Hepatocyte (in vitro differentiated cells): ENCODE data around the gene POLQ. TPM values are rescaled to one million over a fixed set of nuclear protein-coding genes. Genes with fewer than 3 reads are reported as not detected.
A peak's percentile ranks its signal among the peaks of the same experiment; 100 is the strongest.

Experiments used
- DNase-seq: peaks from one replicate; pipeline ENCODE4 v3.0.0-alpha.2; 2016; ENCODE audit warnings: low spot score
- H2AFZ ChIP-seq: fragments of 200-600 bp; sonication (generic); 2 replicates; pipeline ENCODE4 v1.6.0; 2016; ENCODE audit warnings: antibody characterized with exemption, mild to moderate bottlenecking
- H3K27ac ChIP-seq: fragments of 200-600 bp; sonication (generic); 2 replicates; pipeline ENCODE4 v1.5.1; 2016; ENCODE audit warnings: mild to moderate bottlenecking
- H3K27me3 ChIP-seq: fragments of 200-600 bp; sonication (generic); 2 replicates; pipeline ENCODE4 v1.6.1; 2016
- H3K36me3 ChIP-seq: fragments of 200-600 bp; sonication (generic); replicated peaks from 2 replicates; pipeline ENCODE4 v1.5.1; 2016; ENCODE audit warnings: low read depth; ENCODE audit not compliant: insufficient read depth
- H3K4me1 ChIP-seq: fragments of 200-600 bp; sonication (generic); 2 replicates; pipeline ENCODE4 v1.5.1; 2016; ENCODE audit warnings: mild to moderate bottlenecking, moderate library complexity; ENCODE audit not compliant: insufficient read depth
- H3K4me2 ChIP-seq: fragments of 200-600 bp; sonication (generic); 2 replicates; pipeline ENCODE4 v1.6.0; 2016
- H3K4me3 ChIP-seq: fragments of 200-600 bp; sonication (generic); 2 replicates; pipeline ENCODE4 v1.5.1; 2016; ENCODE audit warnings: mild to moderate bottlenecking
- H3K79me2 ChIP-seq: fragments of 200-600 bp; sonication (generic); 2 replicates; pipeline ENCODE4 v1.6.0; 2017; ENCODE audit warnings: mild to moderate bottlenecking
- H3K9me2 ChIP-seq: fragments of 200-600 bp; sonication (generic); replicated peaks from 2 replicates; pipeline ENCODE4 v1.6.0; 2017; ENCODE audit warnings: mild to moderate bottlenecking; ENCODE audit not compliant: insufficient read depth
- H3K9me3 ChIP-seq: fragments of 200-600 bp; sonication (generic); 2 replicates; pipeline ENCODE4 v1.5.1; 2016; ENCODE audit warnings: low read depth, mild to moderate bottlenecking
- H4K20me1 ChIP-seq: fragments of 200-600 bp; sonication (generic); 2 replicates; pipeline ENCODE4 v1.6.0; 2016; ENCODE audit warnings: mild to moderate bottlenecking; ENCODE audit not compliant: insufficient read depth, poor library complexity, severe bottlenecking
- CTCF ChIP-seq: fragments of 200-600 bp; sonication (generic); IDR thresholded peaks from 2 replicates; pipeline ENCODE4 v1.5.1; 2016; ENCODE audit warnings: antibody characterized with exemption, mild to moderate bottlenecking; ENCODE audit not compliant: poor library complexity
- EZH2 ChIP-seq: fragments of 200-600 bp; sonication (generic); IDR thresholded peaks from 2 replicates; pipeline ENCODE4 v1.6.1; 2016; ENCODE audit warnings: antibody characterized with exemption, mild to moderate bottlenecking, borderline replicate concordance
- EZH2phosphoT487 ChIP-seq: fragments of 200-600 bp; sonication (generic); IDR thresholded peaks from one replicate; pipeline ENCODE4 v1.6.1; 2018; ENCODE audit warnings: antibody characterized with exemption, mild to moderate bottlenecking, low read depth, moderate library complexity; ENCODE audit not compliant: unreplicated experiment, severe bottlenecking
- WGBS: methylation state at CpG from one replicate; pipeline ENCODE4 v1.1.6; 2016; ENCODE audit warnings: low lambda C conversion rate; ENCODE audit errors: missing lambda C conversion rate; 5-methylcytosine and 5-hydroxymethylcytosine counted together
- polyA plus RNA-seq: library from polyadenylated mRNA; unstranded; fragments of >200 nt; fragmentation: Nextera tagmentation; extraction: Ambion mirVana; gene quantifications from 2 replicates; pipeline ENCODE4 v1.2.1, GENCODE V29; 2016
- total RNA-seq: library from RNA; depleted of rRNA; stranded (reverse); fragments of >200 nt; gene quantifications from 2 replicates; pipeline ENCODE4 v1.2.3, GENCODE V29; 2014

POLQ gene
- total and polyA plus RNA-seq, 2 experiments from 2014 or later: 0.68 to 2.5 TPM

GRCh38 chr3:121491683-121492320, 54.0 kb downstream of the POLQ start:
- 94% methylated on average over 7 of the region's 7 CpGs for WGBS
- H3K4me2 ChIP-seq: no peak overlapping the region

GRCh38 chr3:121490161-121490560, 55.6 kb downstream of the POLQ start:
- Histone ChIP-seq H3K4me3 (no peak overlapping the region), H3K36me3 (no peaks in the 10 kb centered on the region), H3K27me3 (no peaks in the 10 kb centered on the region), H3K4me2 (no peak overlapping the region), H2AFZ (no peak overlapping the region), H3K27ac (no peak overlapping the region), H4K20me1 (no peaks in the 10 kb centered on the region), H3K79me2 (no peaks in the 10 kb centered on the region), H3K9me2 (no peaks in the 10 kb centered on the region), H3K4me1 (no peaks in the 10 kb centered on the region), H3K9me3 (no peaks in the 10 kb centered on the region)
- TF ChIP-seq EZH2phosphoT487: no peak
- TF ChIP-seq EZH2: no peak
- TF ChIP-seq CTCF: no peak
- over 99% methylated on average over 6 of the region's 6 CpGs for WGBS
- DNase-seq: no peak

More at GRCh38 chr3:121491683-121492320, 54.0 kb downstream of the POLQ start:
- H3K36me3 ChIP-seq: no peaks in the 10 kb centered on the region
- no peak for TF ChIP-seq EZH2
- no peak for TF ChIP-seq CTCF
- TF ChIP-seq EZH2phosphoT487: no peak
- H3K79me2 ChIP-seq: no peaks in the 10 kb centered on the region
- H3K27ac ChIP-seq: no peak overlapping the region
- H3K4me1 ChIP-seq: no peaks in the 10 kb centered on the region
- no peaks in the 10 kb centered on the region for H3K9me3 ChIP-seq
- no peak overlapping the region for H3K4me3 ChIP-seq
- H4K20me1 ChIP-seq: no peaks in the 10 kb centered on the region
- no peak for DNase-seq
- no peak overlapping the region for H2AFZ ChIP-seq
- no peaks in the 10 kb centered on the region for H3K9me2 ChIP-seq
- H3K27me3 ChIP-seq: no peaks in the 10 kb centered on the region

GRCh38 chr3:121488628-121489027, 57.2 kb downstream of the POLQ start:
- Histone ChIP-seq H3K36me3 (no peaks in the 10 kb centered on the region), H4K20me1 (no peaks in the 10 kb centered on the region), H3K27me3 (no peaks in the 10 kb centered on the region), H3K9me2 (no peaks in the 10 kb centered on the region), H3K27ac (no peak overlapping the region), H3K4me3 (no peak overlapping the region), H2AFZ (no peak overlapping the region), H3K4me1 (no peaks in the 10 kb centered on the region), H3K4me2 (no peak overlapping the region), H3K9me3 (no peaks in the 10 kb centered on the region), H3K79me2 (no peaks in the 10 kb centered on the region)
- WGBS: 76% methylated on average over 2 of the region's 2 CpGs
- peak; percentile 8 for DNase-seq
- TF ChIP-seq CTCF (peak; percentile 22), EZH2phosphoT487 (no peak)
